GM18526 (cell line): ENCODE results near the gene L3HYPDH.

Experiments used
- POLR2A ChIP-seq: IDR thresholded peaks from 3 replicates; pipeline ENCODE4 v1.6.1; 2011; ENCODE audit not compliant: insufficient read length; ENCODE audit errors: extremely low read depth

L3HYPDH gene

DNA sequence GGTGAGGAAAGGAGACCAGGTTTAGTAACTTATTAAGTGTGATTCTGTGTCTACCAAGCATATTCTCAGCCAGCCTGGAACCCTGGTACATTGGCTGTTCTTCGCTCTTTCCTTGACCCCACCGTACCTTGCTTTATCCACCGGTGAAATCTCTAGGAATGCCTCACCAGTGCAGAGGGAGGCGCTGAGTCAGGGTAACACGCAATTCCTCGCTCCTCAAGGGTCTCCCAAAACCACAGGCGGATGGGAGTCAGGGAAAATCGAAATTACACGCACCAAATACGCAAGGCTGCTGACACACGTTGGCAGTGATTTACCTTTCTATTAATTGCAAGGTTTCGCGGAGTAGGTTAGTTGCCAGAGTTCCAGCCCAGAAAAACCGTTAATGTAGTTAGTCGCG lies 845 bp downstream of the L3HYPDH start:
- TF ChIP-seq POLR2A, result no peak

DNA sequence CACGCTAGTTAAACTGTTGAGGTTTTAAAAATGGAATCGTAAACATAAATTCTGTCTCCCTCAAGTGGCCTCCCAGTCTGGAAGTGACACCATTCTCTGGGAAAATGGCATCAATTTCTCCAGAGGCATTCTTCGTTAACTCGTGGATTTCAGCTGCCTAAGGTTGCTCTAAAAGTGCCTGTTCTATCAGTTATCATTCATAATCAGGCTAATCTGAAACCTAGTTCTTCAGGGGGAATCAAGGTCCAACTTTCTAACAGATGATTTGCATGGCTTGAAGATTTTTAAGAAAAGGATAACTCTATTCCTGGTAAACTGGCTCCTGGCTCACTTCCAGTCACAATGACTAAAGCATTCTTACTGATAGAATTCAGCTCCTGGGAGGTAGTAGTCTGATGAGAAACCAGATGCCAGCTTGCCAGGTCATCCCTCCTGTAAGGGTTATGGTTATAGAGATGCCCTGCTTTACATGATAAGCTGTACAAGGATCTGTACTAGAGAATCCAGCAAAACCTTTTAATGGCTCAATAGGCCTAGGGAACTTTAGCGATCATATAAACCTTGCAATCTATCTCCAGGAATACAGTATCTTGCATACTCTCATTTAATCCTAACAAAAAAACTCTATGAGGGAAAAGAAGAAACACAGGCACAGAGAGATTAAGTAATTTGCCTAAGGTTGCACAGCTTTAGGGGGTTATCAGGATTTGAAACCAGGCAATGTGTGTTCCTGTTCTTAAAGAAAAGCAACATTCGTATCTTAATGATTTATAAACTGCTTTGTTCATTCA lies 1.5 kb downstream of the L3HYPDH start:
- TF ChIP-seq POLR2A, result no peak

DNA sequence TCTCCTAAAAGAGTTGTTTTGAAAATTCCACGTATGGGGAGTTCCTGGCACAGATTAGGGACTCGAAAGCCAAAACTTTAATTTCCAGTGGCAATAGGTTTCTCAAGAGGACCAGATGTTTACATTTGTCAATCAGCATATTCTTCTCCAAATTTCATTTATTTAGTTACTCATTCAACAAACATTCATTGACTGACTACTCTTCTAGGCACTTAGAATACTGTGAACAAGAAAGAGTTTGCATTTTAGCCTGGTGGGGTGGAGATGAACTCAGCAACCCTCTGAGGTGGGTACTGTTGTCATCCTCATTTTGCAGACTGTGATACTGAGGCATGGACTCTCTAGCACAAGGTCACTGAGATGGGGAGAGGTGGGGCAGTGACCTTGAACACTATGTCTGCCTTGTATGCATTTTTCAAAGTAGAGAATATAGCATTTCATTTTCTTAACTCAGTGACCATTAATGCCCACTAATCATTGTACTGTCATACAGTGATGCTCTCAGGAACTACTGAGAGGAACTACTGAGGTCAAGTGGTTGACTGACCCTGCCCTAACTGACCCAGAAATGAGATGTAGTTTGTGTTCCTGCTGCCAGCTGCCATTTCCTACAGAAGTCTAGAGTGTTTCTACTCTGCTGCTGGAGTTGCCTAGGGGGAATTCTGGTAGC lies 2.2 kb downstream of the L3HYPDH start:
- no peak for TF ChIP-seq POLR2A

DNA sequence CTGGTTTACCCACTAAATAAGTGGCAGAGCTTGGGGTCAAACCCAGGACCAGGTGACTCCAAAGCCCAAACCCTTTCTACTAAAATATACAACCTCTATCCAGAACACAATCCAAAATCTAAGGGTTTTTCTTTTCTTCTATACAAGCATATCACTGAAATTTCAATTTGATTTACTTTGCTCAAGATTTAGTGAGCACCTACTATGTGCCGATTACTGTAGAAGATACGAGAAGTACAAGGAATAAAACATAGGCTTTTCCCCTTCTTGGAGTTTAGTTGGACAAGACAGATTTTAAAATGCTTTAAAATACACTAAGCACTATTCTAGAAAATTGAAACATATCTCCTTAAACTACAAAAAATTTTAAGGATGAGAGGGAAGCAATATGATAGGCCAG lies 2.8 kb downstream of the L3HYPDH start:
- no peak for TF ChIP-seq POLR2A

DNA sequence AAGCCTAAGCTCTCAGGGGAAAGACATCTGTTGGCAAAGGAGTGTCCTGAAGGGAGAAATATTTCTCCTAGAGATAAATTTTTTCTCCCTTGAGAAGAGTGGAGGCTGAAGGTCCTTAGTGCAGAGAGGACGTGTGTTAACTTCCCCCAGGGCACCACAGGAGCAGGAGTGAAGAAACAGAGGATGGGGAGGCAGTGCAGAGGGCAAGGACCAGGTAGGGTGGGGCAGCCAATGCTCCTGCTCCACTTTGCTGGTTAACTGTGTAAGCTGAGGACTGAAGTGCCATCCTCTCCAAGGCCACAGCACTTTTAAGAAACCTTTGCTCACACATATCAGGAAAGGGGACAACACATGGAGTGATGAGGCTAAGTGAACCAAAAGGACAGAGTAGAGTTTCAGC lies 4.0 kb downstream of the L3HYPDH start:
- no peak for TF ChIP-seq POLR2A

DNA sequence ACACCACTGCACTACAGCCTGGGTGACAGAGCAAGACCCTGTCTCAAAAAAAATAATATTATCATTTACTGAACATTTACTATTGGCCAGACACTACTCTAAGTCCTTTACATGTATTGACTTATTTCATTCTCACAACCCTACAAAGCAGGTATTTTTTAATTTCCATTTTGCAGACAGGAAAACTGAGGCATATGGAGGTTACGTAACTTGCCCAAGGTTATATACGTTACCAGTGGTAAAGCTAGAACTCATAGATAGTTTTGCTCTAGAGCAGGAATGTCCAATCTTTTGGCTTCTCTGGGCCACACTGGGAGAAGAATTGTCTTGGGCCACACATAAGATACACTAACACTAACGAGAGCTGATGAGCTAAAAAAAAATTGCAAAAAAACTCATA lies 5.7 kb downstream of the L3HYPDH start:
- no peak for TF ChIP-seq POLR2A

DNA sequence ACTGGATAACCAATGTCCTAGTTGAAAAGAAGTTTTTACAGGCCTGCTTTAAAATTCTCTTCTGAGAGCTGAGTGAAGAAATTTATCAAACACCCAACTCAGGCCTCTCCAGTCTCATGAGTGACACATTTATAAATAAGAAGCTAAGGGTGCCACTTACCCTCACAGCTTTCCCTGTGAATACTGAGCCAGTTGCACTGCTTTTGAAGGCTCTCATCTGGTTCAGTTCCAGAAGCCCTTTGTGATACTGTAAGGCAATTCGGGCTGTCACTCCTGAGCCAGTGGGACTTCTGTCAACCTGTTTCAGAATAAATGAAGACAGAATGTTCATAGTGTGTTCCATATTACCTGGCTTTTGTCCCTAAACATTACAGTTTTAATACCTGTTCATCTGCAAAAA lies 8.5 kb downstream of the L3HYPDH start:
- TF ChIP-seq POLR2A, result no peak

DNA sequence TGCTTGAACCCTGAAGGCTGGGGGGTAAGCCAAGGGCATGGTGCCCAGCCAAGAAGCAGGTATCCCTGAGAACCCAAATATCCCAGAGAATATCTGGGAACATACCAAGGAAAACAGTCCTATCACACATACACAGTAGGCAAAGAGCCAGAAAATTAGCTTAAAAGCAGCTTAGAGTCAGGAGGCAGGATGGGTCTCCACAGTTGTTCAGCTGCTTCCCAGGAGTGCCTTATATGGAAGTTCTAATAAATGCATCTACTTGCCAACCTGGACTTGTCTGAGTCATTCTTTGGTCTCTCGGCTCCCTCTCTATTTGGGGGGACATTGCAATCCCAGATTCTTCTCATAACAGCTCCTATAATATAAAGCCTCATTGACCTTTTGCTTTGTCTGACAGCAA lies 10.0 kb downstream of the L3HYPDH start:
- TF ChIP-seq POLR2A, result no peak

DNA sequence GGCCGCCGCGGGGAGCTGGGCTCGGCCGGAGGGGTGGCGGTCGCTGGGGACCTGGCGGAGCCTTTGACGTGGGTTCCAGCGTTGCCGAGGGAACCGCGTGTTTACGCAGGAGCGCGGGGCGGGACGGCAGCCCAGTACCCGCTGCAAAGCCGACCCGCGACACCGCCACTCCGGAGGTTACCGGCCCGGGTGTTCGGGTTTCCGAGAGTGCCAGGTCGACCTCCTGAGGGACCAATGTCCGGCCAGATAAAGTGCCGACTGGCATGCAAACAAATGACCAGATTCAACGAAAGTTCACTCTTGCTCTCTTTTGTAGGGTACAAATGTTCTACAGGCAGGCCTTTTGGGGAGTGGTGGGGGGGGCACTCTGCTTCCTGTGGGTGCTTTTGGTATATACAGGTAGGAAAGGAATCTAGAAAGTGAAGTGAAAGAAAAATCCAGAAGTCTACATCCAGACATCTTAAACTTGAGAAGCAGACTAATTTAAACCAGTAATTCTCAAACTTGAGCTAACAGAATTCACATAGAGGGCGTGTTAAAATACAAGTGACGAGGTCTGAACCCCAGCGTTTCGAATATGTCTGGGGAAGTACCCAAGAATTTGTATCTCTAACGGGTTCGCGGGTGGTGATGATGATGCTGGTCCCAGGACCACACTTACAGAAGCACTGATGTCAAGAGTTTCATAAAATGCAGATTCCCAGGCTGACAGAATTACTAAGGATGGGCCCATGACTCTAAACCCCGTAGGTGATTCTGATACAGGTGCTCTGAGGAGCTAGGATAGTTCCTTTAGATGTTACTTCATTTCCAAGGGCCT lies 18.7 kb downstream of the L3HYPDH start, which contains the start of gene GPR135:
GPR135 (minus strand) TSS at position 65 of the 820 bp plus-strand sequence. CDS start 154 bp downstream, outside the sequence.
- TF ChIP-seq POLR2A, result no peak

DNA sequence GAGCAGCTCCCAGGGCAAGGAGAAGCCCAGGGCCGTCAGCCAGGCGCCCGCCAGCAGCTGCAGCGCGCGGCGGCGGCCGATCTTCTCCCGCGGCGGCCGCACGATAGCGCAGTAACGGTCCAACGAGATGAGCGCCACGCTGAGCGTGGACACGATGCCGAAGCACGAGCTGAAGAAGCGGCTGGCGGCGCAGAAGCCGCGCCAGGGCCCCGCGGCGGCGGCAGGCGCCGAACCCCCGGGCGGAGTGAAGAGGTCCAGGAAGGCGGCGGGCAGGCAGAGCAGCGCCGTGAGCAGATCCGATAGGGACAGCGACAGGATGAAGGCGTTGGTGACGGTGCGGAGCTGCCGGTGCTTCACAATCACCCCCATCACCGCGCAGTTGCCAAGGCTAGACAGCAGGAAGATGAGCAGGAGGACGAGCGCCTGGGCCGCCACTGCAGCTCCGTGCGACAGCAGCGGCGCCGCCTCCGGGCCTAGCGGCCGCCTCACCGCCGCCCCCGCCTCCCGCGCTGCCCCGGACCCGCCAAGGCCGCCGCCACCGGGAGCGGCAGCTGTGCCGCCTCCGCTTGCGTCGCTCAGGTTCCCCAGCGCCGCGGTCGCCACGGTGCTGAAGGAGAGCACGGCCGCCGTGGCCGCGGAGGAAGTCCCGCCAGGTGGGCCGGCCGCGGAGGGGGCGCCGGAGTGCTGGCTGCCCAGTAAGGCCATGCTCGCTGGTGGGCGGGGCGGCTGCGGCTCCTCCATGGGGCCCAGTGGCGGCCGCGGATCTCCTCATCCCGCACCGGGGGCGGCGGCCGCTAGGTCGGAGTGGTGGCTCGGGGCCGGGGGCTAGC lies 19.5 kb downstream of the L3HYPDH start:
- peak; percentile 17 for TF ChIP-seq POLR2A

DNA sequence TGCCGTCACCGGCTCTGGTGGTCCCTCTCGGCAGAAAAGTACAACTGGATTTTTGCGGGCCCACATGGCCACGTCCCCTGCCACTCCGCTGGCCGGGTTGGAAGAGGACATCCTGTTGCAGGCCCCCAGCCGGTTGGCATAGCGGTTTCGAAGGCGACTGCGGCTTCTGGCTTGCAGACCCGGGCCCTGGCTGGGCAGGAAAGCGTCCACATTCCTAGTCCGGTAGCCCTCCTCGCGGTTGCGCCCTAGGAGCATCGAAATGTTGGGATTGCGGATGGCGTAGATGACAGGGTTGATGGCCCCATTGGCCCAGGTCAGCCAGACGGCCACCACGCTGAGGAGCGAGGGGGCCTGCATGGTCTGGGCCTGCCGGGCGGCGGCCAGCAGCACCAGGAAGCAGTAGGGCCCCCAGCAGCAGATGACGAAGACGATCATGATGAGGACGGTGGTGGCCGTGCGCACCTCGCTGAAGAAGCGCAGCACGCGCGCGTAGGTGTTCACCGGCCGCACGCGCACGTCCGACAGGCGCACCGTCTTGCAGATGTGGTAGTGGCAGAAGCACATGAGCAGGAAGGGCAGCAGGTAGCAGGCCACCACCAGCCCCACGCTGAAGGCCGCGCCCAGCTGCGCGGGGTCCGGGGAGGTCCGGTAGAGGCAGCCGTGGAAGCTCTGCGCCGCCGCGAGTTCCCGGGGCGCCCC lies 20.3 kb downstream of the L3HYPDH start:
- no peak for TF ChIP-seq POLR2A

DNA sequence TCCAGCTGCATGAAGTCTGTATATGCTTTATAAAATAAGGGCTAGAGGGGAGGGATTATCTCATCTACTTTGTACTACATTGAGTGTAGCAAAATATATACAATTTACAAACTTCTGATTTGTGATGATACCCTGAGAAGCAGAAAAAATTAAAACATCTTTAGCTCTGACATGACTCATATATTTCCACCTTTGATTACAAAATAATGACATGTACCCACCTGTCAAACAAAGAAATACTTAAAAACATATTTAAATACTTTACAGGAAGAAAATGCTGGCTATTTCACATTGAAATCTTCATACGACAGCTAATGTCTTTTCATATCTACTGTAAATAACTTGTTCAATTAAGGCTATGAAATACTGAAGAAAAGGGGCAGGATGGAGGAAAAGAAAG lies 22.3 kb downstream of the L3HYPDH start:
- no peak for TF ChIP-seq POLR2A

DNA sequence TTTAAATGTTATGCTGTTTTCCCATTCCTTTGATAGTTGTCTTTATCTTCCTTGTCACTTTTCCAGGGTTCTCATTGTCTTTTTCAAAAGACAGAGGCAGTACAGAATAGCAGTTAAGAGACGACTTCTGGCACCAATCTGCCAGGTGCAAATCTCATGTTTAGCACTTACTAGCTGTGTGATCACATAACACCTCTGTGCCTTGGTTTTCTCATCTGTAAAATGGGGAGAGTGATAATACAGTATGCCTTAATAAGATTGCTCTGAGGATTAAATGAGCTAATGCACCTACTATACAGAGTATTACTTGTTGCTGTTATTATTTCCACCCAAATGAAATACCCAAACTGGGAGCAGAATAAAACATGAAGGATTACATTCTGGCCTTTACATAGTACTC lies 23.8 kb downstream of the L3HYPDH start:
- no peak for TF ChIP-seq POLR2A

DNA sequence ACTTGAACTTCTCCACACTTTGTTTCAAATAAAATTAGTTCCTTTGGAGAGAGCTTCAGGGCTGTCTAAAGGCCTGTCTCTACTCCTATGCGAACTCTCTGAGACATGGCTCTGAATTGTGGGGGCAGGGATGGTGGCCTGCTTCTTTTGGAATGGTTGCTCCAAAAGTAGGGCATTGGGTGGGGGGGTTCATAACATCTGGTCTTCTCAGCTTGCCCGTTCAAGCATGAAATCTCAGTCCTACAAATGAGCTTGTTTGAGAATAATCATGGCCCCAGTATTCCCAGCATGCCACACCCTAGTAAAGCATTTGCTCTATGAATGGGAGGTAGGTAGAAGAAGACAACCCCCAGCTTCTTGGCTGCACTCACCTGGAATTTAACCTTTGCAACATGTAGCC lies 25.7 kb downstream of the L3HYPDH start:
- TF ChIP-seq POLR2A, result no peak
